NCI-H2196 (cell line): ENCODE measurements around the gene FAM47A.

ENCODE experiments used
- DNase-seq: peaks from one replicate; lab custom pipeline; 2025; ENCODE audit not compliant: unreplicated experiment; lab: John Stamatoyannopoulos, UW

FAM47A gene

GRCh38 chrX:34132028-34132427, at the start of gene FAM47A:
TSS of gene FAM47A (minus strand) at chrX:34132314. CDS start at chrX:34132278, 36 bp downstream.
- DNase-seq: no peak

GRCh38 chrX:34147345-34147744, 15.2 kb upstream of the FAM47A start:
- DNase-seq: no peak

GRCh38 chrX:34146906-34147305, 14.8 kb upstream of the FAM47A start:
- no peak for DNase-seq

- no peak for DNase-seq
Measured at GRCh38 chrX:34144246-34144645, 12.1 kb upstream of the FAM47A start.

GRCh38 chrX:34140816-34141215, 8.7 kb upstream of the FAM47A start:
- no peak for DNase-seq

GRCh38 chrX:34130980-34131744, 952 bp downstream of the FAM47A start:
- DNase-seq: no peak

- no peak for DNase-seq
Measured at GRCh38 chrX:34130501-34130900, 1.6 kb downstream of the FAM47A start.

GRCh38 chrX:34126011-34126410, 6.1 kb downstream of the FAM47A start:
- no peak for DNase-seq

- DNase-seq: no peak
Measured at GRCh38 chrX:34119122-34119521, 13.0 kb downstream of the FAM47A start.

- no peak for DNase-seq
Measured at GRCh38 chrX:34112459-34112858, 19.7 kb downstream of the FAM47A start.
